ENCODE data around the gene EFNA2.

Gene EFNA2

DNA sequence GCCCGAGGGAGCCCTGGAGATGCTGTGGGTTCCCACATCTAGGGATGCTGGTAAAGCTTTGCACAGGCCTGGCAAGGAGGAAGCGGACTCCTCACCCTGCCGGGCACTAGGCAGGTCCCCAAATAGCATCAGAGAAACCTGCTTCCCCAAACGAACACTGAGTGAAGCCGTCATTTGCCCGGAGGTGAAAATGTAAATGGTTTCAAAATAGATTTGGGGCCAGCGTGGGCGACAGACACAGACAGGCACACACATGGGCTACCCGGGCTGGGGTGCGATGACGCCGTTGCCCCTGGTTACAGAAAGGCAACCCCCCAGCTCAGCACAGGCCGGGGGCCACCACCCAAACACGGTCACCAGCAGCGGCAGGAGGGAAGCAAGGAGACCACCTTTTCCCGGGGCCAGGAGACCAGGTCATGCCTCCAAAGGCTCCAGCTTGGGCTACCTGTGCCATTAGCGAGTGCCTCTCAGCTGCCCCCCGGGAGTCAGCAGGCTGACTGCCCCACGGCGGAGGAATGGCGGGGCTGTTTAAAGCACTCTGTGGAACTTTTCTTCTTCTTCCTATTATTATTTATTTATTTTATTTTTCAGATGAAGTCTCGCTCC, 50.5 kb downstream of the EFNA2 start:
- no peak overlapping the region for H3K4me2 ChIP-seq (ENCODE audit: low read depth, low read length, poor library complexity, severe bottlenecking)

DNA sequence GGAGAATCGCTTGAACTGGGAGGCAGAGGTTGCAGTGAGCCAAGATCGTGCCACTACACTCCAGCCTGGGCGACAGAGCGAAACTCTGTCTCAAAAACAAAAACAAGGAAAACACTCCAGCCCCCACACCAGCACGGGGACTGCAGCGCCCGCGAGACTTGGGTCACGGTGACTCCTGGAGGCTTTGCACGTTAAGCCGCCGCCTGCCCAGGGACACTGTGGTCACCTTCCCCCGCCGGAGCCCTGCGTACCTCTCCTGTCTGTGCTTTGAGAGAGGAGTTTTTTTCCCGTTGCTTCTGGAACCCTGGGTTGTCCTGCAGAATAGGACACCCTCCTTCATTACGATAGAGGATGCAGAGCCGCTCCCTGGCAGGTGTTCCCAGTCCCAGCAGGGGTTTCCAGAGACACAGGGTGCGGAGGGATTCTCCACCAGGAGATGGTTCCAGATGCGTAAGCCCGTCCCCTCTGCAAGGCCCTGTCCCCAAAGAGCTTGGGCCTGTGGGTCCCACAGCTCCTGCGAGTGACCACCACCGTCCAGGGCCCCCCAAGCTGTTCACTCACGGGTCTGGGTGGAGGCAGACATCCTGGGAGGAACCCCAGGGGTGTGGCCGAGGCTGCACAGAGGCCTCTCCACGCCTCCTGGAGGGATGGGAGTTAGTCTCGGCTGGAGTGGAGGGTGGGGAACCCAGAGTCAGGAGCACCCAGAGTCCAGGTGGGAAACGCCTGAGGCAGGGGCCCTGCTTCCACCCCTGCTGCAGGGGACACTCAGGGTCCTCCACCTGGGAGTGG, 55.2 kb downstream of the EFNA2 start:
- H3F3A ChIP-seq (ENCODE audit: low read depth), result no peaks in the 10 kb centered on the region
- H3K9me3 ChIP-seq (ENCODE audit: insufficient read depth, low read depth, low read length), result no peaks in the 10 kb centered on the region
- no peaks in the 10 kb centered on the region for H4K20me1 ChIP-seq (ENCODE audit: insufficient read depth, low read length, poor library complexity, severe bottlenecking)
- no peaks in the 10 kb centered on the region for H3K9me2 ChIP-seq (replicated peaks; ENCODE audit: low read depth, low read length)
- H3K9ac ChIP-seq (ENCODE audit: low read depth, low read length, poor library complexity, severe bottlenecking), result no peak overlapping the region
- H3K4me1 ChIP-seq (ENCODE audit: insufficient read depth, low read length, poor library complexity, severe bottlenecking), result no peaks in the 10 kb centered on the region
- H3K36me3 ChIP-seq (ENCODE audit: insufficient read depth, low read length), result no peaks in the 10 kb centered on the region
- no peaks in the 10 kb centered on the region for H3K27me3 ChIP-seq (ENCODE audit: insufficient read depth, low read length, poor library complexity, severe bottlenecking)
- H2AFZ ChIP-seq (ENCODE audit: low read length), result no peak overlapping the region
- TF ChIP-seq EZH2phosphoT487 (IDR thresholded peaks at IDR 0.05; ENCODE audit: borderline replicate concordance) (no peak), CTCF (conservative IDR thresholded peaks at IDR 0.05; ENCODE audit: low read length) (no peak)
- H3K79me2 ChIP-seq (ENCODE audit: insufficient read depth, low read length), result no peaks in the 10 kb centered on the region
- no peak overlapping the region for H3K4me2 ChIP-seq (ENCODE audit: low read depth, low read length, poor library complexity, severe bottlenecking)
- no peak overlapping the region for H3K4me3 ChIP-seq (ENCODE audit: low read length, poor library complexity, severe bottlenecking)

More for the DNA sequence above, 50.5 kb downstream of the EFNA2 start:
- H3F3A ChIP-seq (ENCODE audit: low read depth), result no peaks in the 10 kb centered on the region
- no peaks in the 10 kb centered on the region for H3K9me3 ChIP-seq (ENCODE audit: insufficient read depth, low read depth, low read length)
- no peaks in the 10 kb centered on the region for H3K4me1 ChIP-seq (ENCODE audit: insufficient read depth, low read length, poor library complexity, severe bottlenecking)
- no peak for TF ChIP-seq EZH2phosphoT487 (IDR thresholded peaks at IDR 0.05; ENCODE audit: borderline replicate concordance)
- TF ChIP-seq CTCF (conservative IDR thresholded peaks at IDR 0.05; ENCODE audit: low read length), result no peak
- H3K9me2 ChIP-seq (replicated peaks; ENCODE audit: low read depth, low read length), result no peaks in the 10 kb centered on the region
- no peaks in the 10 kb centered on the region for H4K20me1 ChIP-seq (ENCODE audit: insufficient read depth, low read length, poor library complexity, severe bottlenecking)
- H2AFZ ChIP-seq (ENCODE audit: low read length), result no peak overlapping the region
- H3K36me3 ChIP-seq (ENCODE audit: insufficient read depth, low read length), result no peaks in the 10 kb centered on the region
- no peaks in the 10 kb centered on the region for H3K79me2 ChIP-seq (ENCODE audit: insufficient read depth, low read length)
- H3K4me3 ChIP-seq (ENCODE audit: low read length, poor library complexity, severe bottlenecking), result no peak overlapping the region
- no peaks in the 10 kb centered on the region for H3K27me3 ChIP-seq (ENCODE audit: insufficient read depth, low read length, poor library complexity, severe bottlenecking)
- H3K9ac ChIP-seq (ENCODE audit: low read depth, low read length, poor library complexity, severe bottlenecking), result no peak overlapping the region

DNA sequence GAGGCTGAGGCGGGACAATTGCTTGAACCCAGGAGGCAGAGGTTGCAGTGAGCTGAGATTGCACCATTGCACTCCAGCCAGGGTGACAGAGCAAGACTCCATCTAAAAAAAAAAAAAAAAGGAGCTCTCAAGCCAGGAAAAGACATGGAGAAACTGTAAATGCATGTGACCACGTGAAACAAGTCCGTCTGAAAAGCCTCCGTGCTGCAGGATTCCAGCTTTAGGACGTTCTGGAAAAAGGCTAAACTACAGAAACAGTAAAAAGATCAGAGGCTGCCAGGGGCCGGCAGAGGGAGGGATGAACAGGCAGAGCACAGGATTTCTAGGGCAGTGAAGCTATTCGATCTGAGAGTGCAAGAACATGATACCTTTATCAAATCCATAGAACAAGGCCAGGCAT, 57.4 kb downstream of the EFNA2 start:
- Histone ChIP-seq H3K36me3 (ENCODE audit: insufficient read depth, low read length) (no peaks in the 10 kb centered on the region), H4K20me1 (ENCODE audit: insufficient read depth, low read length, poor library complexity, severe bottlenecking) (no peaks in the 10 kb centered on the region), H3K27me3 (ENCODE audit: insufficient read depth, low read length, poor library complexity, severe bottlenecking) (no peaks in the 10 kb centered on the region), H3K9me3 (ENCODE audit: insufficient read depth, low read depth, low read length) (no peaks in the 10 kb centered on the region), H3K9me2 (replicated peaks; ENCODE audit: low read depth, low read length) (no peaks in the 10 kb centered on the region), H3K9ac (ENCODE audit: low read depth, low read length, poor library complexity, severe bottlenecking) (no peak overlapping the region), H2AFZ (ENCODE audit: low read length) (no peak overlapping the region), H3F3A (ENCODE audit: low read depth) (no peaks in the 10 kb centered on the region), H3K4me2 (ENCODE audit: low read depth, low read length, poor library complexity, severe bottlenecking) (no peak overlapping the region), H3K4me3 (ENCODE audit: low read length, poor library complexity, severe bottlenecking) (no peak overlapping the region), H3K79me2 (ENCODE audit: insufficient read depth, low read length) (no peaks in the 10 kb centered on the region), H3K4me1 (ENCODE audit: insufficient read depth, low read length, poor library complexity, severe bottlenecking) (no peaks in the 10 kb centered on the region)
- TF ChIP-seq EZH2phosphoT487 (IDR thresholded peaks at IDR 0.05; ENCODE audit: borderline replicate concordance) (no peak), CTCF (conservative IDR thresholded peaks at IDR 0.05; ENCODE audit: low read length) (no peak)
